Mesenchymal stem cell (in vitro differentiated cells and primary cell): ENCODE measurements around the gene CLN6.

ENCODE experiments used
- DNase-seq: peaks from one replicate; pipeline ENCODE4 v3.0.0-alpha.2; 2013
- H2AFZ ChIP-seq: one replicate; pipeline ENCODE4 v1.6.1; 2013; ENCODE audit warnings: low read depth, mild to moderate bottlenecking, control low read depth, inconsistent platforms, low read length, moderate library complexity
- H2AK5ac ChIP-seq: 2 replicates; pipeline ENCODE4 v1.6.1; 2013; ENCODE audit warnings: low read length, moderate library complexity, mild to moderate bottlenecking, inconsistent platforms; ENCODE audit not compliant: severe bottlenecking
- H2BK120ac ChIP-seq: one replicate; pipeline ENCODE4 v1.6.1; 2013; ENCODE audit warnings: low read depth, mild to moderate bottlenecking, inconsistent platforms, low read length, moderate library complexity
- H2BK12ac ChIP-seq, 2 experiments: one replicate each; pipeline ENCODE4 v1.6.1; 2013; ENCODE audit warnings: inconsistent platforms in 2 of 2, low read length in 2 of 2, mild to moderate bottlenecking in 2 of 2, moderate library complexity in 2 of 2, control low read depth in 1 of 2
- H2BK15ac ChIP-seq: one replicate; pipeline ENCODE4 v1.6.1; 2013; ENCODE audit warnings: mild to moderate bottlenecking, low read depth, inconsistent platforms; ENCODE audit not compliant: poor library complexity, severe bottlenecking
- H2BK5ac ChIP-seq: 2 replicates; pipeline ENCODE4 v1.6.1; 2013; ENCODE audit warnings: low read depth, mild to moderate bottlenecking, low read length, control low read depth, inconsistent platforms; ENCODE audit not compliant: poor library complexity, severe bottlenecking
- H3K14ac ChIP-seq, 2 experiments: one replicate each; pipeline ENCODE4 v1.6.1; 2013; ENCODE audit warnings: inconsistent platforms in 2 of 2, low read length in 2 of 2, control low read depth in 1 of 2, mild to moderate bottlenecking in 1 of 2, moderate library complexity in 1 of 2
- H3K18ac ChIP-seq, 2 experiments: one replicate each; pipeline ENCODE4 v1.6.1; 2013; ENCODE audit warnings: inconsistent platforms in 2 of 2, low read length in 2 of 2, control low read depth in 1 of 2, low read depth in 1 of 2, mild to moderate bottlenecking in 1 of 2
- H3K23ac ChIP-seq, 2 experiments: one replicate each; pipeline ENCODE4 v1.6.1; 2013; ENCODE audit warnings: inconsistent platforms in 2 of 2, low read length in 2 of 2, mild to moderate bottlenecking in 2 of 2, moderate library complexity in 2 of 2, control low read depth in 1 of 2
- H3K27ac ChIP-seq: 2 replicates; pipeline ENCODE4 v1.5.1; 2013; ENCODE audit warnings: mild to moderate bottlenecking, moderate library complexity, low read length, control low read depth, inconsistent platforms; ENCODE audit not compliant: poor library complexity, severe bottlenecking
- H3K27me3 ChIP-seq, 2 experiments: 2 replicates each; pipeline versions ENCODE4 v1.6.1 to v1.7.0; 2013; ENCODE audit warnings: low read length in 2 of 2, mild to moderate bottlenecking in 2 of 2, moderate library complexity in 2 of 2, control low read depth in 1 of 2, inconsistent platforms in 1 of 2; ENCODE audit not compliant: control insufficient read depth in 1 of 2, insufficient read depth in 1 of 2
- H3K36me3 ChIP-seq, 2 experiments: 2 replicates each; pipeline versions ENCODE4 v1.6.1 to v1.7.0; 2013; ENCODE audit warnings: low read length in 2 of 2, control low read depth in 1 of 2, inconsistent platforms in 1 of 2, low read depth in 1 of 2, mild to moderate bottlenecking in 1 of 2; ENCODE audit not compliant: insufficient read depth in 2 of 2, control insufficient read depth in 1 of 2
- H3K4ac ChIP-seq, 2 experiments: one replicate each; pipeline ENCODE4 v1.6.1; 2013; ENCODE audit warnings: inconsistent platforms in 2 of 2, low read length in 2 of 2, mild to moderate bottlenecking in 2 of 2, moderate library complexity in 2 of 2, control low read depth in 1 of 2, low read depth in 1 of 2
- H3K4me1 ChIP-seq: 2 replicates; pipeline ENCODE4 v1.6.1; 2013; ENCODE audit warnings: low read depth, low read length, control low read depth; ENCODE audit not compliant: control insufficient read depth, insufficient read depth
- H3K4me2 ChIP-seq: 2 replicates; pipeline ENCODE4 v1.6.1; 2013; ENCODE audit warnings: low read length, mild to moderate bottlenecking, inconsistent platforms; ENCODE audit not compliant: poor library complexity, severe bottlenecking
- H3K4me3 ChIP-seq, 2 experiments: 2 replicates each; pipeline versions ENCODE4 v1.5.1 to v1.7.0; 2013; ENCODE audit warnings: low read length in 2 of 2, mild to moderate bottlenecking in 2 of 2, control low read depth in 1 of 2, low read depth in 1 of 2; ENCODE audit not compliant: insufficient read depth in 1 of 2
- H3K79me1 ChIP-seq: replicated peaks from 2 replicates; pipeline ENCODE4 v1.6.1; 2013; ENCODE audit warnings: mild to moderate bottlenecking, control low read depth, low read length, inconsistent platforms; ENCODE audit not compliant: poor library complexity, severe bottlenecking
- H3K9ac ChIP-seq: 2 replicates; pipeline ENCODE4 v1.7.0; 2013; ENCODE audit warnings: mild to moderate bottlenecking, low read length, moderate library complexity
- H3K9me3 ChIP-seq: 2 replicates; pipeline ENCODE4 v1.7.0; 2013; ENCODE audit warnings: mild to moderate bottlenecking, low read length; ENCODE audit not compliant: control insufficient read depth
- H4K8ac ChIP-seq: one replicate; pipeline ENCODE4 v1.6.1; 2013; ENCODE audit warnings: inconsistent platforms, mild to moderate bottlenecking, low read length, moderate library complexity
- H4K91ac ChIP-seq: one replicate; pipeline ENCODE4 v1.6.1; 2013; ENCODE audit warnings: mild to moderate bottlenecking, low read length, inconsistent platforms
- WGBS: methylation state at CpG from one replicate; pipeline ENCODE4 v1.1.7; 2013; ENCODE audit warnings: mixed read lengths; 5-methylcytosine and 5-hydroxymethylcytosine counted together

CLN6 gene

GRCh38 chr15:68277603-68278344, 48.2 kb upstream of the CLN6 start, which contains the start of gene FEM1B:
FEM1B (plus strand) TSS chr15:68277745; CDS start chr15:68278418, 673 bp downstream.
- peak within 1 kb of the TSS; percentile 71 to 79 for H2BK12ac ChIP-seq
- peak within 1 kb of the TSS; percentile 95 for H3K27ac ChIP-seq
- peak within 1 kb of the TSS; percentile 83 to 98 for H3K4ac ChIP-seq
- H3K4me2 ChIP-seq, result peak within 1 kb of the TSS; percentile 88
- peak within 1 kb of the TSS; percentile 89 for H2BK120ac ChIP-seq
- peaks cover 8% of the 10 kb centered on the region for H3K79me1 ChIP-seq
- H3K9ac ChIP-seq, result peak within 1 kb of the TSS; percentile 99
- WGBS, result under 1% methylated on average over 78 of the region's 85 CpGs
- peak within 1 kb of the TSS; percentile 79 to 96 for H3K23ac ChIP-seq
- peak within 1 kb of the TSS; percentile 30 for H2AK5ac ChIP-seq
- H2BK15ac ChIP-seq, result peak within 1 kb of the TSS; percentile 88
- peaks cover 0 to 12% of the 10 kb centered on the region in 2 experiments for H3K36me3 ChIP-seq
- peaks cover 3% of the 10 kb centered on the region for H3K4me1 ChIP-seq
- H3K18ac ChIP-seq, result peak within 1 kb of the TSS; percentile 97 to 99
- peak; percentile 94 for DNase-seq
- H3K14ac ChIP-seq, result peak within 1 kb of the TSS in 1 of 2 experiments; percentile 99
- H3K27me3 ChIP-seq, result no peaks in the 10 kb centered on the region
- H3K9me3 ChIP-seq, result no peaks in the 10 kb centered on the region
- H4K91ac ChIP-seq, result peak within 1 kb of the TSS; percentile 94
- H4K8ac ChIP-seq, result peak within 1 kb of the TSS; percentile 99
- H2BK5ac ChIP-seq, result peak within 1 kb of the TSS; percentile 45
- peak within 1 kb of the TSS; percentile 90 to 98 for H3K4me3 ChIP-seq
- H2AFZ ChIP-seq, result peak within 1 kb of the TSS; percentile 68

DNA sequence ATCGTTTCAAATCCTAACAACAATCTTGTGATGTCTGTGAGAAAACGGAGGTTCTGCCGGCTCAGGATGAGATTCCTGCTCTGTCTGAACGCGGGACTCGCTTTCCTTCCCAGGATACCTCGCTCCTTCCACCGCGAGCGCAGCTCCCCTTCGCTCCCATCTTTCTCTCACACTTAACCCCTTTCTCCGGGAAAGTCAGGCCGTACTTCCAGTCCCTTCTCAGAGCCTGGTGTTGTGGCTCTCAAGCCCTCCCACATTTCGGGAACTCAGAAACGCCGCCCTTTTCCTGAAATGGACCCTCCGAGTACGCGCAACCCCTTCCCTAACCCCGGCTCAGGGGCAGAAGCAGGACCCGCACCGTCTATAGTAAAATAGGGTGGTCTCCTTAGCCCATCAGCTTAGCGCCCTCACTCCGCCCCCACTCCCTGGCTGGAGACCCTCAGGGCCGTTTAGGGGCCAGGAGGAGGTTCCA, 47.6 kb upstream of the CLN6 start:
- Histone ChIP-seq H2BK5ac (peak overlapping the region; percentile 32), H2BK120ac (peak overlapping the region; percentile 59), H3K9me3 (no peaks in the 10 kb centered on the region), H3K27me3 (no peaks in the 10 kb centered on the region), H2AK5ac (no peak overlapping the region), H3K18ac (peak overlapping the region; percentile 81 to 99), H3K4ac (peak overlapping the region in 1 of 2 experiments; percentile 84), H3K9ac (peak overlapping the region; percentile 99), H3K23ac (peak overlapping the region in 1 of 2 experiments; percentile 79), H4K91ac (peak overlapping the region; percentile 94), H4K8ac (peak overlapping the region; percentile 99), H3K4me3 (peak overlapping the region; percentile 90 to 98), H3K27ac (peak overlapping the region; percentile 95), H3K36me3 (peaks cover 0 to 12% of the 10 kb centered on the region in 2 experiments), H2BK15ac (peak overlapping the region; percentile 88), H3K79me1 (peaks cover 8% of the 10 kb centered on the region), H3K4me2 (peak overlapping the region; percentile 88), H2AFZ (peak overlapping the region; percentile 68), H3K14ac (no peak overlapping the region), H3K4me1 (peaks cover 5% of the 10 kb centered on the region), H2BK12ac (peak overlapping the region in 1 of 2 experiments; percentile 12)
- 3% methylated on average over 22 of the region's 25 CpGs for WGBS
- DNase-seq, result no peak

GRCh38 chr15:68276668-68277067, 47.1 kb upstream of the CLN6 start:
- no peak overlapping the region for H2BK5ac ChIP-seq
- H2BK120ac ChIP-seq, result peak overlapping the region; percentile 59
- peak overlapping the region in 1 of 2 experiments; percentile 18 for H2BK12ac ChIP-seq
- no peaks in the 10 kb centered on the region for H3K9me3 ChIP-seq
- no peak overlapping the region for H3K23ac ChIP-seq
- H3K79me1 ChIP-seq, result peaks cover 8% of the 10 kb centered on the region
- no peak overlapping the region for H2BK15ac ChIP-seq
- peaks cover 8% of the 10 kb centered on the region for H3K4me1 ChIP-seq
- H3K36me3 ChIP-seq, result peaks cover 0 to 12% of the 10 kb centered on the region in 2 experiments
- H3K4me2 ChIP-seq, result peak overlapping the region; percentile 88
- no peak overlapping the region for H4K91ac ChIP-seq
- H3K9ac ChIP-seq, result peak overlapping the region; percentile 99
- H3K27me3 ChIP-seq, result no peaks in the 10 kb centered on the region
- peak overlapping the region; percentile 95 for H3K27ac ChIP-seq
- peak overlapping the region; percentile 67 for H2AK5ac ChIP-seq
- 58% methylated on average over 3 of the region's 3 CpGs for WGBS
- H2AFZ ChIP-seq, result no peak overlapping the region
- H3K4me3 ChIP-seq, result peak overlapping the region in 1 of 2 experiments; percentile 98
- H3K14ac ChIP-seq, result no peak overlapping the region
- H4K8ac ChIP-seq, result peak overlapping the region; percentile 54
- H3K4ac ChIP-seq, result no peak overlapping the region
- no peak for DNase-seq
- H3K18ac ChIP-seq, result peak overlapping the region in 1 of 2 experiments; percentile 34

DNA sequence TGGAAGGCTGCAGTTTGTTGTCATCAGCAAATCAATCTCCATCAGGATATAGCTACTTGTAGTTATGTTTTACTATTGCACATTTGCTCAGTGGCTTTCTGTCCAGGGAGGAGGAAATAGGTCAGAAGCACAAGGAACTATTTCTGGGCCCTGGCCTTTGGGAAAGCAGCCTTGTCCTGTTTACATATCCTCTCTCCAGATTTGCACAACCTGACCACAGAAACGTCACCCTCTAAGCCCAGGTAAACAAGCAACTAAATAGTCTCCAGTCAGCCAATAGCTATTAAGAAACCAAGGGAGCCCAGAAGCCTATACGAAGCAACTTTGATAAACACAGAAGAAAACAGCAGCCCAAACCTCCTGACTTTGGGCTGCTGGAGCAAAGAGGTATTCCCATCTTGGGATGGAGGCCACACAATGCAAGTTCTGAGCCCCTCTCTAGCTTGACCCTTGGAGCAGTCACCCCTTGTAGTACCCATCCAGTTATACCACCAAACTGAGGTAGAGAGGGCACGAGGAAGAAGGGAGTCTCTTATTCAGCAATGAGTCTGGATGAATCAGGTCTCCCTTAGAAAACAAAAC, 45.7 kb upstream of the CLN6 start:
- no peak overlapping the region for H3K18ac ChIP-seq
- no peak overlapping the region for H3K4me3 ChIP-seq
- H3K4me1 ChIP-seq, result peaks cover 8% of the 10 kb centered on the region
- DNase-seq, result peak; percentile 95
- no peak overlapping the region for H2BK15ac ChIP-seq
- no peak overlapping the region for H3K27ac ChIP-seq
- H3K4me2 ChIP-seq, result no peak overlapping the region
- H3K9me3 ChIP-seq, result no peaks in the 10 kb centered on the region
- peak overlapping the region in 1 of 2 experiments; percentile 42 for H2BK12ac ChIP-seq
- WGBS, result 62% methylated on average over 3 of the region's 3 CpGs
- H3K23ac ChIP-seq, result peak overlapping the region in 1 of 2 experiments; percentile 17
- peaks cover 0 to 11% of the 10 kb centered on the region in 2 experiments for H3K36me3 ChIP-seq
- peak overlapping the region; percentile 99 for H3K9ac ChIP-seq
- H2BK120ac ChIP-seq, result peak overlapping the region; percentile 78
- no peak overlapping the region for H4K8ac ChIP-seq
- H3K79me1 ChIP-seq, result peaks cover 8% of the 10 kb centered on the region
- no peak overlapping the region for H2AK5ac ChIP-seq
- no peak overlapping the region for H3K14ac ChIP-seq
- no peak overlapping the region for H3K4ac ChIP-seq
- no peak overlapping the region for H4K91ac ChIP-seq
- H2AFZ ChIP-seq, result no peak overlapping the region
- H2BK5ac ChIP-seq, result no peak overlapping the region
- no peaks in the 10 kb centered on the region for H3K27me3 ChIP-seq
